Measurements from ENCODE around the gene RUSC1. TPM values are rescaled to one million over a fixed set of nuclear protein-coding genes. Genes with fewer than 3 reads are reported as not detected.
"Not testable (repeated sequence)": the region's sequence is repeated elsewhere in the genome, so short reads cannot be mapped to it uniquely, and the experiment has no call there.

The RUSC1 gene
- total RNA-seq, 1 donor from 2014 or later, result 27.6 TPM

- Histone ChIP-seq H3K4me3 (no peak overlapping the region), H3K36me3 (peaks cover 46% of the 10 kb centered on the region), H3K27ac (peak overlapping the region; percentile 94), H3K4me1 (peaks cover 30% of the 10 kb centered on the region), H3K9me3 (no peaks in the 10 kb centered on the region), H3K27me3 (ENCODE audit: low read depth) (no peaks in the 10 kb centered on the region)
- intact Hi-C loops (cut with DNase I), result no loop called here
- no peak for TF ChIP-seq CTCF (IDR thresholded peaks at IDR 0.05)
- ATAC-seq (no peak), DNase-seq (no peak)
These were observed 5.4 kb downstream of the RUSC1 start for GRCh38 chr1:155326020-155326526.

GRCh38 chr1:155326631-155327037 is 5.9 kb downstream of the RUSC1 start:
- Histone ChIP-seq H3K27me3 (ENCODE audit: low read depth) (no peaks in the 10 kb centered on the region), H3K27ac (no peak overlapping the region), H3K36me3 (peaks cover 51% of the 10 kb centered on the region), H3K9me3 (no peaks in the 10 kb centered on the region), H3K4me1 (peaks cover 24% of the 10 kb centered on the region), H3K4me3 (no peak overlapping the region)
- no peak for TF ChIP-seq CTCF (IDR thresholded peaks at IDR 0.05)
- DNase-seq (no peak), ATAC-seq (no peak)
- intact Hi-C loops (cut with DNase I), result no loop called here

GRCh38 chr1:155327981-155328380 is 7.3 kb downstream of the RUSC1 start:
- ATAC-seq, result no peak
- Histone ChIP-seq H3K4me1 (peaks cover 12% of the 10 kb centered on the region), H3K9me3 (no peaks in the 10 kb centered on the region), H3K27ac (no peak overlapping the region), H3K4me3 (no peak overlapping the region), H3K36me3 (peaks cover 57% of the 10 kb centered on the region), H3K27me3 (ENCODE audit: low read depth) (no peaks in the 10 kb centered on the region)
- no peak for TF ChIP-seq CTCF (IDR thresholded peaks at IDR 0.05)
- DNase-seq, result no peak
- intact Hi-C loops (cut with DNase I), result no loop called here

- ATAC-seq; H3K9me3 ChIP-seq; DNase-seq; H3K27me3 ChIP-seq (ENCODE audit: low read depth); intact Hi-C loops (cut with DNase I); H3K27ac ChIP-seq; H3K4me3 ChIP-seq: not testable (repeated sequence)
- Histone ChIP-seq H3K36me3 (peaks cover 65% of the 10 kb centered on the region), H3K4me1 (peaks cover 12% of the 10 kb centered on the region)
These were observed 8.2 kb downstream of the RUSC1 start for GRCh38 chr1:155328856-155329255.

- H3K4me1 ChIP-seq, result peaks cover 11% of the 10 kb centered on the region
- H3K9me3 ChIP-seq, result no peaks in the 10 kb centered on the region
- H3K36me3 ChIP-seq, result peaks cover 76% of the 10 kb centered on the region
- H3K4me3 ChIP-seq, result no peak overlapping the region
- DNase-seq, result no peak
- ATAC-seq, result peak; percentile 54 to 67
- no peak for TF ChIP-seq CTCF (IDR thresholded peaks at IDR 0.05)
- H3K27me3 ChIP-seq (ENCODE audit: low read depth), result no peaks in the 10 kb centered on the region
- intact Hi-C loops (cut with DNase I), result no loop called here
- no peak overlapping the region for H3K27ac ChIP-seq
These were observed 9.4 kb downstream of the RUSC1 start for GRCh38 chr1:155329980-155330598.

- Histone ChIP-seq H3K4me3 (no peak overlapping the region), H3K27me3 (ENCODE audit: low read depth) (no peaks in the 10 kb centered on the region), H3K27ac (no peak overlapping the region), H3K9me3 (no peaks in the 10 kb centered on the region), H3K36me3 (peaks cover 85% of the 10 kb centered on the region), H3K4me1 (peaks cover 5% of the 10 kb centered on the region)
- ATAC-seq (no peak), DNase-seq (no peak)
- intact Hi-C loops (cut with DNase I), result no loop called here
- no peak for TF ChIP-seq CTCF (IDR thresholded peaks at IDR 0.05)
These were observed 14.3 kb downstream of the RUSC1 start for GRCh38 chr1:155334962-155335361.

Data from lower lobe of right lung (tissue), 2 donors.